Esophagus (tissue), 2 donors: Measurements from ENCODE around the gene ENPP3. TPM values are rescaled to one million over a fixed set of nuclear protein-coding genes. Genes with fewer than 3 reads are reported as not detected.

Experiments
- H3K27ac ChIP-seq, 2 donors: one replicate each; pipeline ENCODE4 v1.5.1; 2013; ENCODE audit warnings: low read depth in 2 of 2, mild to moderate bottlenecking in 2 of 2, inconsistent platforms in 1 of 2, low read length in 1 of 2, moderate library complexity in 1 of 2
- H3K27me3 ChIP-seq, 2 donors: one replicate each; pipeline ENCODE4 v1.6.1; 2013; ENCODE audit warnings: low read length in 2 of 2, control low read depth in 1 of 2, mild to moderate bottlenecking in 1 of 2; ENCODE audit not compliant: insufficient read depth in 2 of 2, control insufficient read depth in 1 of 2
- H3K36me3 ChIP-seq, 2 donors: one replicate each; pipeline ENCODE4 v1.6.1; 2013; ENCODE audit warnings: low read length in 1 of 2; ENCODE audit not compliant: control insufficient read depth in 2 of 2, insufficient read depth in 2 of 2
- H3K4me1 ChIP-seq, 2 donors: one replicate each; pipeline ENCODE4 v1.6.1; 2013; ENCODE audit warnings: low read length in 1 of 2; ENCODE audit not compliant: control insufficient read depth in 2 of 2, insufficient read depth in 2 of 2
- H3K4me3 ChIP-seq, 2 donors: one replicate each; pipeline ENCODE4 v1.5.1; 2013; ENCODE audit warnings: low read length in 2 of 2, mild to moderate bottlenecking in 2 of 2, low read depth in 1 of 2, moderate library complexity in 1 of 2
- H3K9me3 ChIP-seq, 2 donors: one replicate each; pipeline ENCODE4 v1.6.1; 2013; ENCODE audit warnings: mild to moderate bottlenecking in 2 of 2, low read depth in 1 of 2, low read length in 1 of 2, moderate library complexity in 1 of 2; ENCODE audit not compliant: control insufficient read depth in 2 of 2, insufficient read depth in 1 of 2
- WGBS, 2 donors: extraction: QIAGEN DNeasy Blood & Tissue Kit; methylation state at CpG; one replicate each; pipeline ENCODE4 v1.1.7; 2013; 5-methylcytosine and 5-hydroxymethylcytosine counted together
- polyA plus RNA-seq, 2 donors: library from polyadenylated mRNA; stranded (reverse); fragments of 200-250 nt; gene quantifications; one replicate each; pipeline ENCODE4 v1.2.3, GENCODE V29; 2013
- donor health status: healthy with polysubstance abuse.
- donor health status: Bipolar disorder and iron deficiency.

The ENPP3 gene
- under 1 TPM; 0.07 to 0.10 TPM for polyA plus RNA-seq

GRCh38 chr6:131636880-131637792, at the start of gene ENPP3:
TSS of gene ENPP3 (plus strand) at chr6:131637302. CDS start at chr6:131637385, 83 bp downstream.
- Histone ChIP-seq H3K36me3 (no peaks in the 10 kb centered on the region), H3K4me1 (no peaks in the 10 kb centered on the region), H3K27ac (no peak within 1 kb of the TSS), H3K27me3 (no peaks in the 10 kb centered on the region), H3K9me3 (no peaks in the 10 kb centered on the region), H3K4me3 (no peak within 1 kb of the TSS)
- 70 to 72% methylated on average over 10 of the region's 10 CpGs for WGBS, 2 donors

GRCh38 chr6:131587909-131588308, 49.2 kb upstream of the ENPP3 start:
- H3K4me1 ChIP-seq = no peaks in the 10 kb centered on the region
- no peak overlapping the region for H3K27ac ChIP-seq
- H3K9me3 ChIP-seq = no peaks in the 10 kb centered on the region
- WGBS, 2 donors = 86 to 93% methylated on average over 4 of the region's 4 CpGs
- no peak overlapping the region for H3K4me3 ChIP-seq
- peaks cover 7% of the 10 kb centered on the region in 2 donors for H3K36me3 ChIP-seq
- H3K27me3 ChIP-seq = no peaks in the 10 kb centered on the region

GRCh38 chr6:131588643-131589042, 48.5 kb upstream of the ENPP3 start:
- H3K4me1 ChIP-seq = no peaks in the 10 kb centered on the region
- H3K27ac ChIP-seq = no peak overlapping the region
- WGBS, 2 donors = 77 to 87% methylated on average over 2 of the region's 2 CpGs
- peaks cover 7 to 8% of the 10 kb centered on the region in 2 donors for H3K36me3 ChIP-seq
- no peaks in the 10 kb centered on the region for H3K27me3 ChIP-seq
- no peak overlapping the region for H3K4me3 ChIP-seq
- H3K9me3 ChIP-seq = no peaks in the 10 kb centered on the region

- no peaks in the 10 kb centered on the region for H3K27me3 ChIP-seq
- no peaks in the 10 kb centered on the region for H3K9me3 ChIP-seq
- WGBS, 2 donors = 80 to 91% methylated on average over 2 of the region's 2 CpGs
- H3K36me3 ChIP-seq = peaks cover 4 to 14% of the 10 kb centered on the region in 2 donors
- no peak overlapping the region for H3K27ac ChIP-seq
- H3K4me3 ChIP-seq = no peak overlapping the region
- H3K4me1 ChIP-seq = no peaks in the 10 kb centered on the region
These were observed 44.2 kb upstream of the ENPP3 start for GRCh38 chr6:131592935-131593334.

GRCh38 chr6:131594074-131594473, 43.0 kb upstream of the ENPP3 start:
- Histone ChIP-seq H3K9me3 (no peaks in the 10 kb centered on the region), H3K36me3 (peaks cover 5 to 14% of the 10 kb centered on the region in 2 donors)
- WGBS, 2 donors = 97% methylated on average over 11 of the region's 11 CpGs

GRCh38 chr6:131597446-131597845, 39.7 kb upstream of the ENPP3 start:
- 90 to 93% methylated on average over 3 of the region's 3 CpGs for WGBS, 2 donors
- peaks cover 6 to 9% of the 10 kb centered on the region in 2 donors for H3K36me3 ChIP-seq
- H3K4me1 ChIP-seq = no peaks in the 10 kb centered on the region
- H3K27ac ChIP-seq = no peak overlapping the region
- H3K27me3 ChIP-seq = no peaks in the 10 kb centered on the region
- no peaks in the 10 kb centered on the region for H3K9me3 ChIP-seq
- H3K4me3 ChIP-seq = no peak overlapping the region

More at GRCh38 chr6:131594074-131594473, 43.0 kb upstream of the ENPP3 start:
- Histone ChIP-seq H3K4me3 (no peak overlapping the region), H3K4me1 (no peaks in the 10 kb centered on the region), H3K27ac (no peak overlapping the region), H3K27me3 (no peaks in the 10 kb centered on the region)

GRCh38 chr6:131600716-131601115, 36.4 kb upstream of the ENPP3 start:
- no peaks in the 10 kb centered on the region for H3K27me3 ChIP-seq

GRCh38 chr6:131602781-131603312, 34.3 kb upstream of the ENPP3 start:
- H3K27ac ChIP-seq = no peak overlapping the region

More at GRCh38 chr6:131600716-131601115, 36.4 kb upstream of the ENPP3 start:
- no peaks in the 10 kb centered on the region for H3K9me3 ChIP-seq
- WGBS, 2 donors = 85 to 88% methylated on average over 4 of the region's 4 CpGs
- H3K36me3 ChIP-seq = peaks cover 7 to 10% of the 10 kb centered on the region in 2 donors
- no peaks in the 10 kb centered on the region for H3K4me1 ChIP-seq
- H3K27ac ChIP-seq = no peak overlapping the region
- no peak overlapping the region for H3K4me3 ChIP-seq

GRCh38 chr6:131613296-131613925, 23.7 kb upstream of the ENPP3 start:
- H3K36me3 ChIP-seq = peaks cover 4 to 14% of the 10 kb centered on the region in 2 donors
- no peak overlapping the region for H3K27ac ChIP-seq
- no peaks in the 10 kb centered on the region for H3K4me1 ChIP-seq
- H3K4me3 ChIP-seq = no peak overlapping the region
- 85 to 89% methylated on average over 5 of the region's 5 CpGs for WGBS, 2 donors
- no peaks in the 10 kb centered on the region for H3K9me3 ChIP-seq
- H3K27me3 ChIP-seq = no peaks in the 10 kb centered on the region

More at GRCh38 chr6:131602781-131603312, 34.3 kb upstream of the ENPP3 start:
- no peaks in the 10 kb centered on the region for H3K4me1 ChIP-seq
- peaks cover 7% of the 10 kb centered on the region in 2 donors for H3K36me3 ChIP-seq
- H3K4me3 ChIP-seq = no peak overlapping the region
- no peaks in the 10 kb centered on the region for H3K27me3 ChIP-seq
- no peaks in the 10 kb centered on the region for H3K9me3 ChIP-seq
- WGBS, 2 donors = 82 to 89% methylated on average over 1 of the region's 1 CpG
